MM.1S (cell line): ENCODE measurements around the gene CHKB.

ENCODE experiments used
- DNase-seq: peaks from one replicate; pipeline ENCODE4 v3.0.0-alpha.2; 2015
- H2AFZ ChIP-seq: fragments of 300-600 bp; sonication (generic); 2 replicates; pipeline ENCODE4 v1.6.0; 2016; ENCODE audit warnings: antibody characterized with exemption, low read length
- H3F3A ChIP-seq: fragments of 300-600 bp; sonication (generic); 2 replicates; pipeline ENCODE4 v1.6.1; 2016; ENCODE audit warnings: mild to moderate bottlenecking, antibody characterized with exemption, low read length, moderate library complexity, mixed read lengths; ENCODE audit not compliant: insufficient read depth
- H3K27ac ChIP-seq: fragments of 300-600 bp; sonication (generic); 2 replicates; pipeline ENCODE4 v1.5.1; 2016; ENCODE audit warnings: mild to moderate bottlenecking, low read length
- H3K27me3 ChIP-seq: fragments of 300-600 bp; sonication (generic); replicated peaks from 2 replicates; pipeline ENCODE4 v1.6.0; 2016; ENCODE audit warnings: low read length; ENCODE audit not compliant: insufficient read depth
- H3K36me3 ChIP-seq: fragments of 300-600 bp; sonication (generic); replicated peaks from 2 replicates; pipeline ENCODE4 v1.6.1; 2016; ENCODE audit warnings: mild to moderate bottlenecking, low read length, mixed read lengths; ENCODE audit not compliant: insufficient read depth
- H3K4me1 ChIP-seq: fragments of 300-600 bp; sonication (generic); 2 replicates; pipeline ENCODE4 v1.6.1; 2016; ENCODE audit warnings: low read length, mixed read lengths
- H3K4me2 ChIP-seq: fragments of 300-600 bp; sonication (generic); 2 replicates; pipeline ENCODE4 v1.6.0; 2016; ENCODE audit warnings: low read depth, low read length
- H3K4me3 ChIP-seq: fragments of 300-600 bp; sonication (generic); 2 replicates; pipeline ENCODE4 v1.5.1; 2016; ENCODE audit warnings: low read length, mixed read lengths
- H3K79me2 ChIP-seq: fragments of 300-600 bp; sonication (generic); 2 replicates; pipeline ENCODE4 v1.6.1; 2016; ENCODE audit warnings: mixed run types, low read length, mixed read lengths
- H3K9ac ChIP-seq: fragments of 300-600 bp; sonication (generic); 2 replicates; pipeline ENCODE4 v1.6.1; 2016; ENCODE audit warnings: low read length, mixed read lengths
- H3K9me2 ChIP-seq: fragments of 300-600 bp; sonication (generic); replicated peaks from 2 replicates; pipeline ENCODE4 v1.6.1; 2016; ENCODE audit warnings: mild to moderate bottlenecking, low read length, mixed read lengths; ENCODE audit not compliant: insufficient read depth
- H3K9me3 ChIP-seq: fragments of 300-600 bp; sonication (generic); replicated peaks from 2 replicates; pipeline ENCODE4 v1.6.1; 2016; ENCODE audit warnings: mild to moderate bottlenecking, low read length, mixed read lengths; ENCODE audit not compliant: insufficient read depth
- H4K20me1 ChIP-seq: fragments of 300-600 bp; sonication (generic); 2 replicates; pipeline ENCODE4 v1.6.1; 2016; ENCODE audit warnings: mild to moderate bottlenecking, low read length, moderate library complexity, mixed read lengths; ENCODE audit not compliant: insufficient read depth
- CTCF ChIP-seq: fragments of 300-600 bp; sonication (generic); IDR thresholded peaks from 2 replicates; pipeline ENCODE4 v1.5.1; 2016; ENCODE audit warnings: antibody characterized with exemption, low read length, mixed read lengths
- EZH2 ChIP-seq: fragments of 300-600 bp; sonication (generic); optimal IDR thresholded peaks from 2 replicates; pipeline ENCODE3; 2017; ENCODE audit warnings: low read depth, mild to moderate bottlenecking, antibody characterized with exemption, low read length, mixed read lengths
- EZH2phosphoT487 ChIP-seq: fragments of 300-600 bp; sonication (generic); IDR thresholded peaks from 2 replicates; pipeline ENCODE4 v1.6.1; 2018; ENCODE audit warnings: antibody characterized with exemption, low read length

Gene CHKB

GRCh38 chr22:50603511-50604255 is 21.0 kb upstream of the CHKB start:
- H3K27me3 ChIP-seq = peaks cover 83% of the 10 kb centered on the region
- no peaks in the 10 kb centered on the region for H3K36me3 ChIP-seq
- H3K27ac ChIP-seq = no peak overlapping the region
- H3K9ac ChIP-seq = no peak overlapping the region
- H3K9me2 ChIP-seq = no peaks in the 10 kb centered on the region
- no peak for DNase-seq
- no peaks in the 10 kb centered on the region for H3K4me1 ChIP-seq
- no peaks in the 10 kb centered on the region for H3F3A ChIP-seq
- no peak overlapping the region for H2AFZ ChIP-seq
- H3K4me3 ChIP-seq = no peak overlapping the region
- H3K4me2 ChIP-seq = no peak overlapping the region
- no peak for TF ChIP-seq EZH2phosphoT487
- no peak for TF ChIP-seq CTCF
- TF ChIP-seq EZH2 = no peak
- H4K20me1 ChIP-seq = no peaks in the 10 kb centered on the region
- H3K79me2 ChIP-seq = no peaks in the 10 kb centered on the region
- H3K9me3 ChIP-seq = no peaks in the 10 kb centered on the region

- H3K36me3 ChIP-seq = no peaks in the 10 kb centered on the region
- no peak overlapping the region for H3K4me2 ChIP-seq
- peaks cover 84% of the 10 kb centered on the region for H3K27me3 ChIP-seq
- no peaks in the 10 kb centered on the region for H3K79me2 ChIP-seq
- no peak for DNase-seq
- no peaks in the 10 kb centered on the region for H3F3A ChIP-seq
- H3K9me2 ChIP-seq = no peaks in the 10 kb centered on the region
- no peaks in the 10 kb centered on the region for H3K9me3 ChIP-seq
- H3K27ac ChIP-seq = no peak overlapping the region
- TF ChIP-seq CTCF (no peak), EZH2 (no peak), EZH2phosphoT487 (no peak)
- no peaks in the 10 kb centered on the region for H4K20me1 ChIP-seq
- H3K9ac ChIP-seq = no peak overlapping the region
- no peak overlapping the region for H2AFZ ChIP-seq
- H3K4me3 ChIP-seq = no peak overlapping the region
- no peaks in the 10 kb centered on the region for H3K4me1 ChIP-seq
Observed at GRCh38 chr22:50602338-50602700, 19.7 kb upstream of the CHKB start.

- Histone ChIP-seq H3K27ac (no peak overlapping the region), H3F3A (no peaks in the 10 kb centered on the region), H3K4me2 (no peak overlapping the region), H3K4me3 (no peak overlapping the region), H3K27me3 (peaks cover 84% of the 10 kb centered on the region), H3K36me3 (no peaks in the 10 kb centered on the region), H3K79me2 (no peaks in the 10 kb centered on the region), H3K9me2 (no peaks in the 10 kb centered on the region), H3K9me3 (no peaks in the 10 kb centered on the region), H2AFZ (no peak overlapping the region), H3K4me1 (no peaks in the 10 kb centered on the region), H3K9ac (no peak overlapping the region), H4K20me1 (no peaks in the 10 kb centered on the region)
- DNase-seq = no peak
- TF ChIP-seq EZH2phosphoT487 (no peak), EZH2 (no peak), CTCF (no peak)
Observed at GRCh38 chr22:50601669-50602337, 19.2 kb upstream of the CHKB start.
